Neural cell (in vitro differentiated cells): ENCODE results near the gene MMP25.

Source experiments
- CTCF ChIP-seq: fragments of 450-650 bp; IDR thresholded peaks from 2 replicates; pipeline ENCODE4 v1.5.1; 2014; ENCODE audit warnings: antibody characterized with exemption, mild to moderate bottlenecking, moderate library complexity; ENCODE audit not compliant: poor library complexity, severe bottlenecking
- EP300 ChIP-seq: fragments of 450-650 bp; conservative IDR thresholded peaks from 2 replicates; pipeline ENCODE4 v1.6.1; 2014; ENCODE audit warnings: antibody characterized with exemption, mild to moderate bottlenecking, moderate library complexity; ENCODE audit not compliant: poor library complexity, severe bottlenecking
- POLR2AphosphoS5 ChIP-seq: IDR thresholded peaks from 2 replicates; pipeline ENCODE4 v1.6.1; 2012
- REST ChIP-seq: IDR thresholded peaks from 2 replicates; pipeline ENCODE4 v1.6.1; 2012; ENCODE audit warnings: borderline replicate concordance
- TAF1 ChIP-seq: IDR thresholded peaks from 2 replicates; pipeline ENCODE4 v1.6.1; 2012; ENCODE audit warnings: low read depth

GRCh38 chr16:3068487-3068886 lies 22.1 kb downstream of the MMP25 start:
- TF ChIP-seq CTCF (no peak), REST (no peak), POLR2AphosphoS5 (no peak), TAF1 (no peak), EP300 (no peak)
